Stomach (tissue), 4 donors: ENCODE measurements around the gene MED13L.

Experiments used
- EP300 ChIP-seq: sonication (generic); formaldehyde crosslinking; IDR thresholded peaks from one replicate; pipeline ENCODE4 v1.6.1; 2017; ENCODE audit warnings: antibody characterized with exemption
- POLR2A ChIP-seq, 4 donors: fragments of 450-650 bp; IDR thresholded peaks; one replicate each; pipeline ENCODE4 v1.6.1; 2016; ENCODE audit warnings: antibody characterized with exemption in 4 of 4, control low read depth in 2 of 4, mild to moderate bottlenecking in 1 of 4, moderate library complexity in 1 of 4
- TF ChIP-seq, protein P1 (sequence below), 7 experiments: fragments of 450-650 bp in 4 of 7; fragments of 200-600 bp in 3 of 7; sonication (generic) in 3 of 7; IDR thresholded peaks; one replicate each; pipeline ENCODE4 v1.5.1; 2016 to 2019; ENCODE audit warnings: antibody characterized with exemption in 7 of 7, control low read depth in 2 of 7, mild to moderate bottlenecking in 1 of 7

DNA sequence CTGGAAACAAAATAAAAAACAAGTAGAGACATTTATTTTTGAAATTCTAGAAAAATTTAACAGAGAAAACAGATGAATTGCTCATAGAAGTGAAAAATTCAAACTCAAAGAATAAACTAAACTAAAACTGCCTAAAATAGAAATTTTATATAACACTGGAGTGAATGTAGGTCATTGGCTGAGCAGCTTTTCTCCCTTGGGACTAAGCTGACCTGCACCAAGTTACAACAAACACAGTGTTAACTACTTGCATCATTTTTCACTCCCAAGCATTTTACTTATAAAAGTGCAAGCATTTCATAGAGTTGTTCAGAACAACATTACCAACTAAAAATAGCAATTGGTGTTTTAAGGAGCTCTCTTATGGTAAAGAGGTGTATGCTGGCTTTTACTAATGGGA lies 298.1 kb downstream of the MED13L start:
- TF ChIP-seq, protein P1, sequence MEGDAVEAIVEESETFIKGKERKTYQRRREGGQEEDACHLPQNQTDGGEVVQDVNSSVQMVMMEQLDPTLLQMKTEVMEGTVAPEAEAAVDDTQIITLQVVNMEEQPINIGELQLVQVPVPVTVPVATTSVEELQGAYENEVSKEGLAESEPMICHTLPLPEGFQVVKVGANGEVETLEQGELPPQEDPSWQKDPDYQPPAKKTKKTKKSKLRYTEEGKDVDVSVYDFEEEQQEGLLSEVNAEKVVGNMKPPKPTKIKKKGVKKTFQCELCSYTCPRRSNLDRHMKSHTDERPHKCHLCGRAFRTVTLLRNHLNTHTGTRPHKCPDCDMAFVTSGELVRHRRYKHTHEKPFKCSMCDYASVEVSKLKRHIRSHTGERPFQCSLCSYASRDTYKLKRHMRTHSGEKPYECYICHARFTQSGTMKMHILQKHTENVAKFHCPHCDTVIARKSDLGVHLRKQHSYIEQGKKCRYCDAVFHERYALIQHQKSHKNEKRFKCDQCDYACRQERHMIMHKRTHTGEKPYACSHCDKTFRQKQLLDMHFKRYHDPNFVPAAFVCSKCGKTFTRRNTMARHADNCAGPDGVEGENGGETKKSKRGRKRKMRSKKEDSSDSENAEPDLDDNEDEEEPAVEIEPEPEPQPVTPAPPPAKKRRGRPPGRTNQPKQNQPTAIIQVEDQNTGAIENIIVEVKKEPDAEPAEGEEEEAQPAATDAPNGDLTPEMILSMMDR (IDR thresholded peaks at IDR 0.05), result no peak
- TF ChIP-seq POLR2A (IDR thresholded peaks at IDR 0.05), result no peak
- TF ChIP-seq EP300, result no peak
